ENCODE measurements around the gene ARMC9. TPM values are rescaled to one million over a fixed set of nuclear protein-coding genes. Genes with fewer than 3 reads are reported as not detected.

Gene ARMC9
- total and polyA plus RNA-seq, 2 of the 13 experiments (the other 11 are each of a cell fraction or from before 2014, with no cell fraction given): 9.1 to 12.8 TPM

GRCh38 chr2:231386446-231386845 is 188.0 kb downstream of the ARMC9 start:
- H3K27me3 ChIP-seq (ENCODE audit: control insufficient read depth in 1 of 2, insufficient read depth in 2 of 2, low read length in 2 of 2): peaks cover 3 to 34% of the 10 kb centered on the region in 2 experiments; a peak in 4 of 5 replicates
- FAIRE-seq: no peak
- CTCF ChIA-PET (ENCODE audit: low intra/inter-chr PET ratio, low total read pairs): no interaction called here
- POLR2A ChIA-PET: interaction anchor here (1.4 kb wide), 1 partner anchor 77 kb away, joined by 3 read pairs; no protein-coding TSS in a partner anchor
- H3K4me2 ChIP-seq (ENCODE audit: low read depth, low read length): no peak overlapping the region
- in situ Hi-C loops (cut with HindIII; ENCODE audit: extremely low pct_ligation_motif_present, low pct_unique_long_range_greater_than_20kb): no loop called here
- H3K79me2 ChIP-seq (ENCODE audit: insufficient read depth, low read length): no peaks in the 10 kb centered on the region
- H3K9me3 ChIP-seq (ENCODE audit: low read length): no peaks in the 10 kb centered on the region
- no peak overlapping the region for H3K27ac ChIP-seq (ENCODE audit: extremely low read length, insufficient read depth, low read length)
- H4K20me1 ChIP-seq (ENCODE audit: insufficient read depth, low read length): no peaks in the 10 kb centered on the region
- no peak overlapping the region for H2AFZ ChIP-seq (ENCODE audit: low read length)
- DNase-seq (ENCODE audit: low spot score): no peak
- H3K9ac ChIP-seq (ENCODE audit: insufficient read depth, low read depth, low read length): no peak overlapping the region
- ATAC-seq: no peak
- H3K4me1 ChIP-seq (ENCODE audit: insufficient read depth, low read length): peaks cover 25% of the 10 kb centered on the region
- no peak for TF ChIP-seq PRPF4 (IDR thresholded peaks at IDR 0.05; ENCODE audit: low read depth, low read length, poor library complexity, severe bottlenecking)
- no peak for TF ChIP-seq MAZ (IDR thresholded peaks at IDR 0.05; ENCODE audit: borderline replicate concordance, low read depth, low read length)
- TF ChIP-seq MAZ (CRISPR knock-in tag; IDR thresholded peaks at IDR 0.05; ENCODE audit: low read depth): no peak
- no peak for TF ChIP-seq HOXA3 (CRISPR knock-in tag; IDR thresholded peaks at IDR 0.05)
- TF ChIP-seq GTF2F1 (IDR thresholded peaks at IDR 0.05; ENCODE audit: low read length): no peak
- no peak for TF ChIP-seq PHF20 (CRISPR knock-in tag; IDR thresholded peaks at IDR 0.05)
- TF ChIP-seq THAP11 (CRISPR knock-in tag; IDR thresholded peaks at IDR 0.05): no peak
- no peak for TF ChIP-seq IRF9 (CRISPR knock-in tag; IDR thresholded peaks at IDR 0.05; ENCODE audit: borderline replicate concordance)
- no peak for TF ChIP-seq GABPB1 (CRISPR knock-in tag; IDR thresholded peaks at IDR 0.05)
- no peak for TF ChIP-seq KDM3A (CRISPR knock-in tag; IDR thresholded peaks at IDR 0.05; ENCODE audit: low read depth)
- no peak for TF ChIP-seq ZFP36L1 (CRISPR knock-in tag; IDR thresholded peaks at IDR 0.05)
- no peak for TF ChIP-seq ZZZ3 (CRISPR knock-in tag; IDR thresholded peaks at IDR 0.05; ENCODE audit: borderline replicate concordance)
- TF ChIP-seq ZNF44 (CRISPR knock-in tag; IDR thresholded peaks at IDR 0.05): no peak
- TF ChIP-seq ADNP (CRISPR knock-in tag; IDR thresholded peaks at IDR 0.05): no peak
- no peak for TF ChIP-seq ARHGAP35 (CRISPR knock-in tag; IDR thresholded peaks at IDR 0.05; ENCODE audit: borderline replicate concordance)
- TF ChIP-seq, protein P1, sequence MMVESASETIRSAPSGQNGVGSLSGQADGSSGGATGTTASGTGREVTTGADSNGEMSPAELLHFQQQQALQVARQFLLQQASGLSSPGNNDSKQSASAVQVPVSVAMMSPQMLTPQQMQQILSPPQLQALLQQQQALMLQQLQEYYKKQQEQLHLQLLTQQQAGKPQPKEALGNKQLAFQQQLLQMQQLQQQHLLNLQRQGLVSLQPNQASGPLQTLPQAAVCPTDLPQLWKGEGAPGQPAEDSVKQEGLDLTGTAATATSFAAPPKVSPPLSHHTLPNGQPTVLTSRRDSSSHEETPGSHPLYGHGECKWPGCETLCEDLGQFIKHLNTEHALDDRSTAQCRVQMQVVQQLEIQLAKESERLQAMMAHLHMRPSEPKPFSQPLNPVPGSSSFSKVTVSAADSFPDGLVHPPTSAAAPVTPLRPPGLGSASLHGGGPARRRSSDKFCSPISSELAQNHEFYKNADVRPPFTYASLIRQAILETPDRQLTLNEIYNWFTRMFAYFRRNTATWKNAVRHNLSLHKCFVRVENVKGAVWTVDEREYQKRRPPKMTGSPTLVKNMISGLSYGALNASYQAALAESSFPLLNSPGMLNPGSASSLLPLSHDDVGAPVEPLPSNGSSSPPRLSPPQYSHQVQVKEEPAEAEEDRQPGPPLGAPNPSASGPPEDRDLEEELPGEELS (CRISPR knock-in tag; IDR thresholded peaks at IDR 0.05): no peak
- TF ChIP-seq ZNF253 (CRISPR knock-in tag; IDR thresholded peaks at IDR 0.05; ENCODE audit: borderline replicate concordance): no peak
- H3K36me3 ChIP-seq (replicated peaks in 1 of 2; ENCODE audit: control insufficient read depth in 1 of 2, insufficient read depth in 2 of 2, low read length in 2 of 2): no peaks in the 10 kb centered on the region
- intact Hi-C loops (cut with micrococcal nuclease; ENCODE audit: unreplicated experiment): no loop called here
- no peak overlapping the region for H3K4me3 ChIP-seq (replicated peaks in 1 of 3; ENCODE audit: insufficient read depth in 1 of 3, low read depth in 2 of 3, low read length in 3 of 3)
- 13% methylated on average over 3 of the region's 3 CpGs for WGBS (ENCODE audit: low lambda C conversion rate)
- BruUV-seq (replicated peaks): no TSS peak

Data from HepG2 (cell line).